Measurements from ENCODE around the gene IRX4. TPM values are rescaled to one million over a fixed set of nuclear protein-coding genes. Genes with fewer than 3 reads are reported as not detected.

IRX4 gene
- total and polyA plus RNA-seq, 9 donors = 0.13 to 3.4 (median 0.48) TPM

GRCh38 chr5:1836176-1836890 is 46.4 kb downstream of the IRX4 start:
- 52% methylated on average over 16 of the region's 23 CpGs for WGBS (ENCODE audit: insufficient coverage)
- Histone ChIP-seq H3K4me1 (ENCODE audit: control insufficient read depth, insufficient read depth, low read length) (peaks cover 24% of the 10 kb centered on the region), H3K4me3 (ENCODE audit: low read length) (no peak overlapping the region), H3K27me3 (ENCODE audit: control insufficient read depth, insufficient read depth, low read length) (peaks cover 36% of the 10 kb centered on the region), H3K27ac (ENCODE audit: low read length) (peak overlapping the region; percentile 59), H3K9me3 (replicated peaks; ENCODE audit: control insufficient read depth, low read depth, low read length) (no peaks in the 10 kb centered on the region), H3K36me3 (ENCODE audit: control insufficient read depth, insufficient read depth, low read length) (no peaks in the 10 kb centered on the region)
- DNase-seq = no peak

GRCh38 chr5:1835431-1835830 is 47.3 kb downstream of the IRX4 start:
- WGBS (ENCODE audit: insufficient coverage) = 78% methylated on average over 10 of the region's 13 CpGs
- no peaks in the 10 kb centered on the region for H3K36me3 ChIP-seq (ENCODE audit: control insufficient read depth, insufficient read depth, low read length)
- peaks cover 24% of the 10 kb centered on the region for H3K4me1 ChIP-seq (ENCODE audit: control insufficient read depth, insufficient read depth, low read length)
- H3K4me3 ChIP-seq (ENCODE audit: low read length) = no peak overlapping the region
- DNase-seq = no peak
- H3K27me3 ChIP-seq (ENCODE audit: control insufficient read depth, insufficient read depth, low read length) = peaks cover 32% of the 10 kb centered on the region
- no peak overlapping the region for H3K27ac ChIP-seq (ENCODE audit: low read length)
- H3K9me3 ChIP-seq (replicated peaks; ENCODE audit: control insufficient read depth, low read depth, low read length) = no peaks in the 10 kb centered on the region

DNA sequence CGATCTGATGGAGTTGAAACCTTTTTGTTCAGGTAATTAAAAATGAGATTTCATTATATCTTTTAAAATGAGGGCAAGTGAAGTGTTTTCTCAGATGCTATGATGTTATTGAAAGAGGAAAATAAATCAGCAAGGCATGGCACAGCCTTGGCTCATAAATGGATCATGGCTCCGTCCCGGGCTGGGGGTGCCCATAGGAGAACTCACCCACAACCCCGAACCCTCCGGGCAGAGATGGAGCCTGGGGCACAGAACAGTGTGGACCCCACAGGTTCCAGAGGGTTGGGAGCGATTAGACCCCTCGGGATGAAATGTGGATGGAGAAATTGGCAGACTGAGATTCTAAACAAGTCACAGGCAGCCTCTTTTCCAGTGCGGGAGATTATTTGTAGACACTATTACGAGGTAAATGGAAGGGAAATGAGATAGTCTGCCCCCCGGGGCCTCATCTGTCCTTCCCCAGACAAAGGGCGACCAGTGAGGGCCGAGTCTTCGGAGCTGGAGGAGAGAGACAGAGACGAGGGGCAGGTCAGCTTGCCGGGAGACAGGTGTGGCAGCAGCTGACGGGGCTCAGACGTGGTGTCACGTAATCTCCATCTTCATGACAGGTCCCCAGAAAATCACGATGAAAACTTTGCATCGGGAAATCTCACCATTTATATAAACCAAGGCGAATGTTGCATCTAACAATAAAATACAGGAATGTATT is 47.9 kb downstream of the IRX4 start:
- peaks cover 31% of the 10 kb centered on the region for H3K27me3 ChIP-seq (ENCODE audit: control insufficient read depth, insufficient read depth, low read length)
- 43% methylated on average over 11 of the region's 21 CpGs for WGBS (ENCODE audit: insufficient coverage)
- DNase-seq = no peak
- no peaks in the 10 kb centered on the region for H3K36me3 ChIP-seq (ENCODE audit: control insufficient read depth, insufficient read depth, low read length)
- no peak overlapping the region for H3K27ac ChIP-seq (ENCODE audit: low read length)
- no peak overlapping the region for H3K4me3 ChIP-seq (ENCODE audit: low read length)
- peaks cover 24% of the 10 kb centered on the region for H3K4me1 ChIP-seq (ENCODE audit: control insufficient read depth, insufficient read depth, low read length)
- no peaks in the 10 kb centered on the region for H3K9me3 ChIP-seq (replicated peaks; ENCODE audit: control insufficient read depth, low read depth, low read length)

DNA sequence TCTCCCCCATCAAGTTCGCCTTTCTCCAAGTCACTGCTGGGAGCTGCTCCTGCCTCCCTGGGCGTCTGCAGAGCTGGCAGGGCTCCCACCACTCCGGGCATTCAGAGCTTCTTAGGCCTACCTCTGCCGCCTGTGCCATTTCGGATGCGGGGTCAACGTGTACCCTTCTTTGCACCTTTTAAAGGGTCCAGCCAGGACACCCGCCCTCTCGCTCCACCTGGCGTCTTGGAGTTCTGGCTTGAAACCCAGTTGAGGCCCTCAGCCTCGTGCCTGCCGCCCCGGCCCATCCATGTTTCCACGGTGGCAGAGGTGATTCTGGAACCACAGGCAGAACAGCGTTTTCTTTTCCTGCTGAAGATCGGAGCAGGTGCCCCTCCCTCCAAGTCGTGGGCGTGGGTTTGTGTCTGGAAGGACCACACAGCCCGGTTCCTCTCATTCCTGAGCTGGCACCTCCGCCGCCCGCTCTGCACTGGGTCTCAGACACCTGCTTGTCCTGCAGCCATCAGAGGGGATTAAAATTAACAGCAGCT is 48.6 kb downstream of the IRX4 start:
- H3K4me1 ChIP-seq (ENCODE audit: control insufficient read depth, insufficient read depth, low read length) = peaks cover 24% of the 10 kb centered on the region
- H3K36me3 ChIP-seq (ENCODE audit: control insufficient read depth, insufficient read depth, low read length) = no peaks in the 10 kb centered on the region
- 75% methylated on average over 16 of the region's 22 CpGs for WGBS (ENCODE audit: insufficient coverage)
- no peak overlapping the region for H3K27ac ChIP-seq (ENCODE audit: low read length)
- H3K9me3 ChIP-seq (replicated peaks; ENCODE audit: control insufficient read depth, low read depth, low read length) = no peaks in the 10 kb centered on the region
- H3K27me3 ChIP-seq (ENCODE audit: control insufficient read depth, insufficient read depth, low read length) = peaks cover 31% of the 10 kb centered on the region
- H3K4me3 ChIP-seq (ENCODE audit: low read length) = no peak overlapping the region
- no peak for DNase-seq

GRCh38 chr5:1833264-1834021 is 49.3 kb downstream of the IRX4 start:
- Histone ChIP-seq H3K27ac (ENCODE audit: low read length) (no peak overlapping the region), H3K4me3 (ENCODE audit: low read length) (no peak overlapping the region), H3K9me3 (replicated peaks; ENCODE audit: control insufficient read depth, low read depth, low read length) (no peaks in the 10 kb centered on the region), H3K36me3 (ENCODE audit: control insufficient read depth, insufficient read depth, low read length) (no peaks in the 10 kb centered on the region), H3K4me1 (ENCODE audit: control insufficient read depth, insufficient read depth, low read length) (peaks cover 24% of the 10 kb centered on the region), H3K27me3 (ENCODE audit: control insufficient read depth, insufficient read depth, low read length) (peaks cover 31% of the 10 kb centered on the region)
- 72% methylated on average over 15 of the region's 16 CpGs for WGBS (ENCODE audit: insufficient coverage)
- no peak for DNase-seq

- Histone ChIP-seq H3K9me3 (replicated peaks; ENCODE audit: control insufficient read depth, low read depth, low read length) (no peaks in the 10 kb centered on the region), H3K4me3 (ENCODE audit: low read length) (no peak overlapping the region), H3K36me3 (ENCODE audit: control insufficient read depth, insufficient read depth, low read length) (no peaks in the 10 kb centered on the region), H3K27ac (ENCODE audit: low read length) (no peak overlapping the region), H3K4me1 (ENCODE audit: control insufficient read depth, insufficient read depth, low read length) (peaks cover 24% of the 10 kb centered on the region), H3K27me3 (ENCODE audit: control insufficient read depth, insufficient read depth, low read length) (peaks cover 34% of the 10 kb centered on the region)
- DNase-seq = no peak
- WGBS (ENCODE audit: insufficient coverage) = 73% methylated on average over 22 of the region's 28 CpGs
These were observed 50.0 kb downstream of the IRX4 start for GRCh38 chr5:1832511-1833250.

DNA sequence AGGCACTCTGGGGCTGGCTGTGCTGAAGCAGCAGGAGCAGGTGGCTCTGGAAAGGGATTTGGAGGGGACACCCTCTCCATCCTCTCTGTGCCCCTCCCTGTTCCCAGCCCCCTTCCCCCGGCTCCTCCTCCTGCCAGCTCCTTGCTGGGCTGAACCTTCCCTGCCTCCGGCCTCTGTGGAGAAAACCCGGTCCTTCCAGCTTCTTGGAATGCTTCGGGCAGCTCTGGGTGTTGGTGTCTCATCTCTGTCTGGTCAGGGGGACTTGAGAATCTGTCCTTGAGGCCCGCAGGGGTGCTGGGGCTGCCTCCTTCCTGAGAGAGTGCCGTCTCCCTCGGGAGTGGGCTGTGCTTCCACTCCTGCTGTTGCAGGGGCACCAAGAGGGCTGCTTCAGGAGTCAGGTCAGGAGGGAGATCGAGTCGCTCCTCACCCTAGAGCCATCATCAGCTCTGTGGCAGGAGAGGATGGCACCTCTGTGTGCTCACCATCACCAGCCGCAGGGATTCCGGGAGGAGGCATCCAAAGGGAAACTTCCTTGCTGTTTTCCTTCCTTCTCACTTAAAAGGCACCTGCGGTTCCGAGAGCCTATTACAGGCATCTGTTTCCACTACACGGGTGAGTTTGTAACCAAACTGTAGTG is 50.9 kb downstream of the IRX4 start:
- WGBS (ENCODE audit: insufficient coverage) = 14% methylated on average over 7 of the region's 14 CpGs
- peaks cover 34% of the 10 kb centered on the region for H3K27me3 ChIP-seq (ENCODE audit: control insufficient read depth, insufficient read depth, low read length)
- DNase-seq = no peak

DNA sequence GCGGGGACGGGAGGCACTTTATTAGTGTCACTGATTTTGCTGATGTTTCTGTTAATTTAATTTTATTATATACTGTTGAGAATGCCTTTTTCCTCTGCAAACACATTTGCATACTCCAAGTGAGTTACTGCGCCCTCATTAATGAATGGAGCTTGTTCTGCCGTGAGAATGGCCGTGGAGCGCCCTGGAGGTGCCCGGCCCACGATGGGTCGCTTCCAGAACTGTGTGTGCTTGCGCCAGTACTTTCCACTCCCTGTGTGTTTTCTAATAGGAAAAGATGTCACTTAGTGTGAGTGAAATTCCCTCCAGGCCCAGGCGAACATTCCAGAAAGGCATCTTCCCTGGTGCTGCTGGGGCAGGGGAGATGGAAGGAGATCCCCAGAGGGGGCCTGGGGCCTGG is 51.5 kb downstream of the IRX4 start:
- 83% methylated on average over 9 of the region's 11 CpGs for WGBS (ENCODE audit: insufficient coverage)
- Histone ChIP-seq H3K27me3 (ENCODE audit: control insufficient read depth, insufficient read depth, low read length) (peaks cover 31% of the 10 kb centered on the region), H3K9me3 (replicated peaks; ENCODE audit: control insufficient read depth, low read depth, low read length) (no peaks in the 10 kb centered on the region), H3K4me3 (ENCODE audit: low read length) (no peak overlapping the region), H3K4me1 (ENCODE audit: control insufficient read depth, insufficient read depth, low read length) (peaks cover 15% of the 10 kb centered on the region), H3K27ac (ENCODE audit: low read length) (no peak overlapping the region), H3K36me3 (ENCODE audit: control insufficient read depth, insufficient read depth, low read length) (no peaks in the 10 kb centered on the region)
- DNase-seq = no peak

More for the DNA sequence above, 50.9 kb downstream of the IRX4 start:
- Histone ChIP-seq H3K4me1 (ENCODE audit: control insufficient read depth, insufficient read depth, low read length) (peaks cover 19% of the 10 kb centered on the region), H3K4me3 (ENCODE audit: low read length) (no peak overlapping the region), H3K9me3 (replicated peaks; ENCODE audit: control insufficient read depth, low read depth, low read length) (no peaks in the 10 kb centered on the region), H3K36me3 (ENCODE audit: control insufficient read depth, insufficient read depth, low read length) (no peaks in the 10 kb centered on the region), H3K27ac (ENCODE audit: low read length) (no peak overlapping the region)

DNA sequence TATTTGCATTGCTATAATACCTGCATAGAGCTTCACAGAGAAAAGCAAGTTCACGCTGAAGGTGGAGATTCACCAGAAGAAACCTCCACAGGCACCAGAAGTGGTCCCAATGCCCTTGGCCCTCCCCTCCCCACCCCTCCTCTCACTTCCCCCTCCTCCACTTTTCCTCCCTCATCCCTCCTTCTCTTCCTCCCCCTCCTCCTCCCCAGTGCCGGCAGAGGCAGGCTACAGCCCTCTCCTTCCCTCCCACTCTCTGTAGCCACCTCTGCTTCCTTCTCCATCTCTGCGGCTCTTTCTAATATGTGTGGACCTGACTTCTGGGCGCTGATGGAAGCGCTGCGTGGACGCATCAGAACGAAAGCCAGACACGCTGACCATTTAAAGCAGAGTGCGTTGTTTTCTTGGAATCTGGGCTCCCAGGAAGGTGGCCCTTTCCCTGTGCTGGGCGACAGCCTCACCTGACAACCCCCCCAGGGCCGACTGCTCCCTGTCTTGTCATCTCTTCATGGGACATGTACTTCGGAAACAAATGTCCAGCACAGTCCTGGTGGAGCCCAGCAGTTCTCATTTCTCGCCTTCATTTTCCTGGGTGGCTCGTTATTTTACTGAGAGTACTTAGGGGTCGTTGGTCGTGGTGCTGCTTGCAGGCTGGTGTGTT is 52.0 kb downstream of the IRX4 start:
- no peak for DNase-seq
- Histone ChIP-seq H3K36me3 (ENCODE audit: control insufficient read depth, insufficient read depth, low read length) (peaks cover under 1% of the 10 kb centered on the region), H3K4me1 (ENCODE audit: control insufficient read depth, insufficient read depth, low read length) (peaks cover 15% of the 10 kb centered on the region), H3K27me3 (ENCODE audit: control insufficient read depth, insufficient read depth, low read length) (peaks cover 30% of the 10 kb centered on the region), H3K4me3 (ENCODE audit: low read length) (no peak overlapping the region), H3K9me3 (replicated peaks; ENCODE audit: control insufficient read depth, low read depth, low read length) (no peaks in the 10 kb centered on the region), H3K27ac (ENCODE audit: low read length) (no peak overlapping the region)
- WGBS (ENCODE audit: insufficient coverage) = 73% methylated on average over 14 of the region's 17 CpGs

Measured in muscle of leg (tissue), 11 donors.